ENCODE results near the gene FOXO4. TPM values are rescaled to one million over a fixed set of nuclear protein-coding genes. Genes with fewer than 3 reads are reported as not detected.

FOXO4 gene
- total and polyA plus RNA-seq, 4 donors = 10.3 to 19.0 (median 12.8) TPM

Small RNA genes within 50 kb of the gene (small RNA-seq; reads per million reads assigned to genes)
- not detected for gene CXorf65 (ENCODE audit: low replicate concordance)

Other genes starting within 250 kb of the FOXO4 start
- gene TEX11, start 187.1 kb upstream of the FOXO4 start, total RNA-seq = 1 to 10 TPM in 1 of 2 donors, not detected in 1; 1.7 TPM
- under 1 TPM in 1 of 2 donors, not detected in 1; 0.08 TPM for gene TEX11, start 187.1 kb upstream of the FOXO4 start, polyA plus RNA-seq (ENCODE audit: insufficient read length in 2 of 2)
- 1 to 10 TPM; 2.8 to 3.1 TPM for gene SLC7A3, start 164.8 kb upstream of the FOXO4 start, total RNA-seq
- 1 to 10 TPM; 3.8 to 4.0 TPM for gene SLC7A3, start 164.8 kb upstream of the FOXO4 start, polyA plus RNA-seq (ENCODE audit: insufficient read length in 2 of 2)
- 10 to 100 TPM; 58.7 to 59.8 TPM for gene SNX12, start 27.5 kb upstream of the FOXO4 start, total RNA-seq
- gene SNX12, start 27.5 kb upstream of the FOXO4 start, polyA plus RNA-seq (ENCODE audit: insufficient read length in 2 of 2) = 10 to 100 TPM; 71.9 to 74.6 TPM
- not detected for gene CXorf65, start 10.9 kb downstream of the FOXO4 start, total RNA-seq
- gene CXorf65, start 10.9 kb downstream of the FOXO4 start, polyA plus RNA-seq (ENCODE audit: insufficient read length in 2 of 2) = not detected
- 1 to 10 TPM in 1 of 2 donors, under 1 TPM in 1; 0.22 to 4.5 TPM for gene IL2RG, start 15.7 kb downstream of the FOXO4 start, total RNA-seq
- under 1 TPM; 0.93 to 0.95 TPM for gene IL2RG, start 15.7 kb downstream of the FOXO4 start, polyA plus RNA-seq (ENCODE audit: insufficient read length in 2 of 2)
- 10 to 100 TPM; 23.4 to 26.0 TPM for gene MED12, start 22.7 kb downstream of the FOXO4 start, total RNA-seq
- 10 to 100 TPM; 33.8 to 39.7 TPM for gene MED12, start 22.7 kb downstream of the FOXO4 start, polyA plus RNA-seq (ENCODE audit: insufficient read length in 2 of 2)
- 10 to 100 TPM; 31.2 to 34.4 TPM for gene NLGN3, start 49.0 kb downstream of the FOXO4 start, total RNA-seq
- gene NLGN3, start 49.0 kb downstream of the FOXO4 start, polyA plus RNA-seq (ENCODE audit: insufficient read length in 2 of 2) = 100 to 1,000 TPM; 127 to 148 TPM
- gene GJB1, start 127.4 kb downstream of the FOXO4 start, total RNA-seq = 1 to 10 TPM; 2.5 to 5.3 TPM
- gene GJB1, start 127.4 kb downstream of the FOXO4 start, polyA plus RNA-seq (ENCODE audit: insufficient read length in 2 of 2) = 1 to 10 TPM; 2.4 to 3.0 TPM
- 10 to 100 TPM; 26.4 to 29.8 TPM for gene ZMYM3, start 158.3 kb downstream of the FOXO4 start, total RNA-seq
- gene ZMYM3, start 158.3 kb downstream of the FOXO4 start, polyA plus RNA-seq (ENCODE audit: insufficient read length in 2 of 2) = 10 to 100 TPM; 49.4 to 54.2 TPM
- 100 to 1,000 TPM; 236 to 435 TPM for gene NONO, start 187.8 kb downstream of the FOXO4 start, total RNA-seq
- gene NONO, start 187.8 kb downstream of the FOXO4 start, polyA plus RNA-seq (ENCODE audit: insufficient read length in 2 of 2) = 100 to 1,000 TPM; 354 to 399 TPM
- 1 to 10 TPM in 1 of 2 donors, under 1 TPM in 1; 0.99 to 1.5 TPM for gene ITGB1BP2, start 205.9 kb downstream of the FOXO4 start, total RNA-seq
- 1 to 10 TPM; 1.2 to 2.1 TPM for gene ITGB1BP2, start 205.9 kb downstream of the FOXO4 start, polyA plus RNA-seq (ENCODE audit: insufficient read length in 2 of 2)